Fibroblast of lung (primary cell): ENCODE results near the gene DISP3. TPM values are rescaled to one million over a fixed set of nuclear protein-coding genes. Genes with fewer than 3 reads are reported as not detected.

Experiments used
- DNase-seq, 2 donors: peaks; one replicate each; pipeline versions ENCODE4 v3.0.0 to v3.0.0-alpha.2; 2010; ENCODE audit warnings: low read depth in 2 of 2
- H2AFZ ChIP-seq: 2 replicates; pipeline ENCODE4 v1.5.1; 2012; ENCODE audit warnings: low read length, control low read depth, inconsistent platforms
- H3K27ac ChIP-seq: 2 replicates; pipeline ENCODE4 v1.5.1; 2011; ENCODE audit warnings: low read length, control low read depth; ENCODE audit not compliant: insufficient read depth
- H3K27me3 ChIP-seq: 2 replicates; pipeline ENCODE4 v1.5.1; 2011; ENCODE audit warnings: mild to moderate bottlenecking, low read length; ENCODE audit not compliant: control insufficient read depth, insufficient read depth
- H3K36me3 ChIP-seq: 2 replicates; pipeline ENCODE4 v1.5.1; 2011; ENCODE audit warnings: low read length; ENCODE audit not compliant: control insufficient read depth, insufficient read depth
- H3K4me1 ChIP-seq: 2 replicates; pipeline ENCODE4 v1.5.1; 2011; ENCODE audit warnings: low read length; ENCODE audit not compliant: control insufficient read depth, insufficient read depth; ENCODE audit errors: extremely low read depth
- H3K4me2 ChIP-seq: 2 replicates; pipeline ENCODE4 v1.5.1; 2011; ENCODE audit warnings: low read length, control low read depth; ENCODE audit not compliant: insufficient read depth; ENCODE audit errors: extremely low read depth
- H3K4me3 ChIP-seq, 4 experiments: fragments of 200-600 bp in 1 of 4; sonication (generic) in 1 of 4; replicated peaks in 1 of 4; 2 replicates each; pipeline ENCODE4 v1.5.1; 2011 to 2016; ENCODE audit warnings: low read length in 4 of 4, low read depth in 3 of 4, mild to moderate bottlenecking in 3 of 4, control low read depth in 2 of 4, inconsistent platforms in 1 of 4, mixed read lengths in 1 of 4; ENCODE audit not compliant: insufficient read depth in 1 of 4; ENCODE audit errors: control extremely low read depth in 1 of 4
- H3K79me2 ChIP-seq: 2 replicates; pipeline ENCODE4 v1.5.1; 2012; ENCODE audit warnings: mild to moderate bottlenecking, low read length, inconsistent platforms; ENCODE audit not compliant: control insufficient read depth, insufficient read depth
- H3K9ac ChIP-seq: 2 replicates; pipeline ENCODE4 v1.5.1; 2011; ENCODE audit warnings: mild to moderate bottlenecking, low read length, control low read depth; ENCODE audit not compliant: insufficient read depth
- H3K9me3 ChIP-seq: 2 replicates; pipeline ENCODE4 v1.5.1; 2012; ENCODE audit warnings: low read depth, low read length; ENCODE audit not compliant: control insufficient read depth, insufficient read depth
- H4K20me1 ChIP-seq: 2 replicates; pipeline ENCODE4 v1.5.1; 2011; ENCODE audit warnings: low read length; ENCODE audit not compliant: control insufficient read depth, insufficient read depth; ENCODE audit errors: extremely low read depth
- CTCF ChIP-seq, 2 donors: IDR thresholded peaks in 1 of 2; conservative IDR thresholded peaks in 1 of 2; 1 replicate in 1 of 2; 2 replicates in 1 of 2; pipeline ENCODE4 v1.5.1; 2011 to 2012; ENCODE audit warnings: low read length in 2 of 2, control low read depth in 1 of 2, inconsistent platforms in 1 of 2, low read depth in 1 of 2, mild to moderate bottlenecking in 1 of 2
- EZH2 ChIP-seq: IDR thresholded peaks from 2 replicates; pipeline ENCODE4 v1.5.1; 2012; ENCODE audit warnings: low read length, control low read depth, mild to moderate bottlenecking; ENCODE audit errors: missing control alignments
- polyA plus RNA-seq, 2 donors: library from polyadenylated mRNA; depleted of rRNA in 1 of 2; stranded (reverse) in 1 of 2; unstranded in 1 of 2; fragments of >200 nt; gene quantifications; 2 replicates each; pipeline ENCODE4 v1.2.1, GENCODE V29; 2011 to 2012; ENCODE audit warnings: missing spikeins in 1 of 2
- total RNA-seq: library from RNA; depleted of rRNA; stranded (reverse); fragments of >200 nt; gene quantifications from 2 replicates; pipeline ENCODE4 v1.2.1, GENCODE V29; 2014

Gene DISP3
- total and polyA plus RNA-seq, 2 donors (not counting 1 experiment from before 2014, with no cell fraction given) = 0.02 TPM; not detected in 1

- peaks cover 1% of the 10 kb centered on the region for H4K20me1 ChIP-seq
- peaks cover 2% of the 10 kb centered on the region for H3K27me3 ChIP-seq
- H3K9ac ChIP-seq = no peak overlapping the region
Measured at GRCh38 chr1:11443043-11443442, 35.9 kb upstream of the DISP3 start.

GRCh38 chr1:11443961-11444658, 34.8 kb upstream of the DISP3 start:
- Histone ChIP-seq H3K9me3 (no peaks in the 10 kb centered on the region), H4K20me1 (peaks cover 1% of the 10 kb centered on the region), H2AFZ (no peak overlapping the region), H3K27ac (no peak overlapping the region), H3K4me2 (no peak overlapping the region), H3K79me2 (no peaks in the 10 kb centered on the region), H3K36me3 (no peaks in the 10 kb centered on the region), H3K27me3 (peaks cover 2% of the 10 kb centered on the region), H3K4me1 (no peaks in the 10 kb centered on the region), H3K4me3 (no peak overlapping the region), H3K9ac (no peak overlapping the region)
- DNase-seq = no peak
- TF ChIP-seq CTCF (conservative IDR thresholded peaks at IDR 0.05 in 1 of 2, IDR thresholded peaks at IDR 0.05 in 1 of 2; ENCODE audit: low read depth in 1 of 2, low read length in 2 of 2) = no peak
- no peak for TF ChIP-seq EZH2

More at GRCh38 chr1:11443043-11443442, 35.9 kb upstream of the DISP3 start:
- Histone ChIP-seq H3K9me3 (no peaks in the 10 kb centered on the region), H3K4me2 (no peak overlapping the region), H3K79me2 (no peaks in the 10 kb centered on the region), H3K36me3 (no peaks in the 10 kb centered on the region), H2AFZ (no peak overlapping the region), H3K27ac (no peak overlapping the region), H3K4me1 (no peaks in the 10 kb centered on the region), H3K4me3 (no peak overlapping the region)
- DNase-seq = no peak
- TF ChIP-seq CTCF (conservative IDR thresholded peaks at IDR 0.05 in 1 of 2, IDR thresholded peaks at IDR 0.05 in 1 of 2; ENCODE audit: low read depth in 1 of 2, low read length in 2 of 2) (no peak), EZH2 (no peak)

GRCh38 chr1:11444907-11445306, 34.0 kb upstream of the DISP3 start:
- Histone ChIP-seq H3K79me2 (no peaks in the 10 kb centered on the region), H2AFZ (no peak overlapping the region), H3K4me1 (no peaks in the 10 kb centered on the region), H3K4me2 (no peak overlapping the region), H3K4me3 (no peak overlapping the region), H3K27ac (no peak overlapping the region), H4K20me1 (peaks cover 1% of the 10 kb centered on the region), H3K9ac (no peak overlapping the region), H3K9me3 (no peaks in the 10 kb centered on the region), H3K27me3 (peaks cover 2% of the 10 kb centered on the region), H3K36me3 (no peaks in the 10 kb centered on the region)
- TF ChIP-seq CTCF (conservative IDR thresholded peaks at IDR 0.05 in 1 of 2, IDR thresholded peaks at IDR 0.05 in 1 of 2; ENCODE audit: low read depth in 1 of 2, low read length in 2 of 2) = no peak
- no peak for TF ChIP-seq EZH2
- DNase-seq = no peak
